ENCODE results near the gene FOXA1.

FOXA1 gene

GRCh38 chr14:37594238-37594970 lies 645 bp downstream of the FOXA1 start:
- H3K9me3 ChIP-seq (ENCODE audit: control insufficient read depth in 2 of 2, low read length in 2 of 2), result peaks cover 0 to 4% of the 10 kb centered on the region in 2 donors
- H3K36me3 ChIP-seq (ENCODE audit: control insufficient read depth in 2 of 2, insufficient read depth in 2 of 2, low read length in 2 of 2), result no peaks in the 10 kb centered on the region
- peaks cover 18% of the 10 kb centered on the region for H3K4me1 ChIP-seq (ENCODE audit: control insufficient read depth, insufficient read depth, low read length)
- H3K9ac ChIP-seq (ENCODE audit: low read length in 2 of 2), result no peak overlapping the region
- peak overlapping the region in 1 of 2 donors; percentile 61 for H3K4me3 ChIP-seq (ENCODE audit: low read length in 2 of 2)
- peaks cover 71 to 88% of the 10 kb centered on the region in 2 donors for H3K27me3 ChIP-seq (ENCODE audit: control insufficient read depth in 1 of 2, insufficient read depth in 2 of 2, low read length in 2 of 2)
- H3K27ac ChIP-seq (ENCODE audit: low read length), result no peak overlapping the region

GRCh38 chr14:37593511-37594237 lies 1.4 kb downstream of the FOXA1 start:
- H3K9ac ChIP-seq (ENCODE audit: low read length in 2 of 2), result no peak overlapping the region
- H3K4me1 ChIP-seq (ENCODE audit: control insufficient read depth, insufficient read depth, low read length), result peaks cover 18% of the 10 kb centered on the region
- peaks cover 0 to 4% of the 10 kb centered on the region in 2 donors for H3K9me3 ChIP-seq (ENCODE audit: control insufficient read depth in 2 of 2, low read length in 2 of 2)
- no peak overlapping the region for H3K27ac ChIP-seq (ENCODE audit: low read length)
- H3K27me3 ChIP-seq (ENCODE audit: control insufficient read depth in 1 of 2, insufficient read depth in 2 of 2, low read length in 2 of 2), result peaks cover 71 to 88% of the 10 kb centered on the region in 2 donors
- no peaks in the 10 kb centered on the region for H3K36me3 ChIP-seq (ENCODE audit: control insufficient read depth in 2 of 2, insufficient read depth in 2 of 2, low read length in 2 of 2)
- peak overlapping the region in 1 of 2 donors; percentile 61 for H3K4me3 ChIP-seq (ENCODE audit: low read length in 2 of 2)

GRCh38 chr14:37592482-37593408 lies 2.3 kb downstream of the FOXA1 start:
- Histone ChIP-seq H3K9ac (ENCODE audit: low read length in 2 of 2) (no peak overlapping the region), H3K36me3 (ENCODE audit: control insufficient read depth in 2 of 2, insufficient read depth in 2 of 2, low read length in 2 of 2) (no peaks in the 10 kb centered on the region), H3K27ac (ENCODE audit: low read length) (no peak overlapping the region), H3K27me3 (ENCODE audit: control insufficient read depth in 1 of 2, insufficient read depth in 2 of 2, low read length in 2 of 2) (peaks cover 71 to 88% of the 10 kb centered on the region in 2 donors), H3K4me3 (ENCODE audit: low read length in 2 of 2) (no peak overlapping the region), H3K4me1 (ENCODE audit: control insufficient read depth, insufficient read depth, low read length) (peaks cover 24% of the 10 kb centered on the region), H3K9me3 (ENCODE audit: control insufficient read depth in 2 of 2, low read length in 2 of 2) (peaks cover 0 to 4% of the 10 kb centered on the region in 2 donors)

GRCh38 chr14:37591941-37592481 lies 3.0 kb downstream of the FOXA1 start:
- Histone ChIP-seq H3K4me1 (ENCODE audit: control insufficient read depth, insufficient read depth, low read length) (peaks cover 22% of the 10 kb centered on the region), H3K27me3 (ENCODE audit: control insufficient read depth in 1 of 2, insufficient read depth in 2 of 2, low read length in 2 of 2) (peaks cover 65 to 88% of the 10 kb centered on the region in 2 donors), H3K4me3 (ENCODE audit: low read length in 2 of 2) (no peak overlapping the region), H3K27ac (ENCODE audit: low read length) (no peak overlapping the region), H3K9ac (ENCODE audit: low read length in 2 of 2) (no peak overlapping the region), H3K9me3 (ENCODE audit: control insufficient read depth in 2 of 2, low read length in 2 of 2) (peaks cover 0 to 4% of the 10 kb centered on the region in 2 donors), H3K36me3 (ENCODE audit: control insufficient read depth in 2 of 2, insufficient read depth in 2 of 2, low read length in 2 of 2) (no peaks in the 10 kb centered on the region)

GRCh38 chr14:37591311-37591940 lies 3.6 kb downstream of the FOXA1 start:
- H3K27ac ChIP-seq (ENCODE audit: low read length), result no peak overlapping the region
- peaks cover 60 to 88% of the 10 kb centered on the region in 2 donors for H3K27me3 ChIP-seq (ENCODE audit: control insufficient read depth in 1 of 2, insufficient read depth in 2 of 2, low read length in 2 of 2)
- H3K4me3 ChIP-seq (ENCODE audit: low read length in 2 of 2), result no peak overlapping the region
- H3K36me3 ChIP-seq (ENCODE audit: control insufficient read depth in 2 of 2, insufficient read depth in 2 of 2, low read length in 2 of 2), result no peaks in the 10 kb centered on the region
- H3K4me1 ChIP-seq (ENCODE audit: control insufficient read depth, insufficient read depth, low read length), result peaks cover 22% of the 10 kb centered on the region
- peaks cover 0 to 4% of the 10 kb centered on the region in 2 donors for H3K9me3 ChIP-seq (ENCODE audit: control insufficient read depth in 2 of 2, low read length in 2 of 2)
- no peak overlapping the region for H3K9ac ChIP-seq (ENCODE audit: low read length in 2 of 2)

GRCh38 chr14:37590428-37591139 lies 4.5 kb downstream of the FOXA1 start:
- Histone ChIP-seq H3K9ac (ENCODE audit: low read length in 2 of 2) (no peak overlapping the region), H3K27ac (ENCODE audit: low read length) (no peak overlapping the region), H3K9me3 (ENCODE audit: control insufficient read depth in 2 of 2, low read length in 2 of 2) (peaks cover 0 to 4% of the 10 kb centered on the region in 2 donors), H3K36me3 (ENCODE audit: control insufficient read depth in 2 of 2, insufficient read depth in 2 of 2, low read length in 2 of 2) (no peaks in the 10 kb centered on the region), H3K27me3 (ENCODE audit: control insufficient read depth in 1 of 2, insufficient read depth in 2 of 2, low read length in 2 of 2) (peaks cover 61 to 88% of the 10 kb centered on the region in 2 donors), H3K4me1 (ENCODE audit: control insufficient read depth, insufficient read depth, low read length) (peaks cover 19% of the 10 kb centered on the region), H3K4me3 (ENCODE audit: low read length in 2 of 2) (no peak overlapping the region)

GRCh38 chr14:37589715-37590427 lies 5.2 kb downstream of the FOXA1 start:
- peaks cover 16% of the 10 kb centered on the region for H3K4me1 ChIP-seq (ENCODE audit: control insufficient read depth, insufficient read depth, low read length)
- no peak overlapping the region for H3K9ac ChIP-seq (ENCODE audit: low read length in 2 of 2)
- H3K27me3 ChIP-seq (ENCODE audit: control insufficient read depth in 1 of 2, insufficient read depth in 2 of 2, low read length in 2 of 2), result peaks cover 66 to 92% of the 10 kb centered on the region in 2 donors
- no peaks in the 10 kb centered on the region for H3K36me3 ChIP-seq (ENCODE audit: control insufficient read depth in 2 of 2, insufficient read depth in 2 of 2, low read length in 2 of 2)
- no peak overlapping the region for H3K4me3 ChIP-seq (ENCODE audit: low read length in 2 of 2)
- peaks cover 0 to 4% of the 10 kb centered on the region in 2 donors for H3K9me3 ChIP-seq (ENCODE audit: control insufficient read depth in 2 of 2, low read length in 2 of 2)
- no peak overlapping the region for H3K27ac ChIP-seq (ENCODE audit: low read length)

GRCh38 chr14:37588956-37589714 lies 5.9 kb downstream of the FOXA1 start:
- H3K9ac ChIP-seq (ENCODE audit: low read length in 2 of 2), result no peak overlapping the region
- no peaks in the 10 kb centered on the region for H3K36me3 ChIP-seq (ENCODE audit: control insufficient read depth in 2 of 2, insufficient read depth in 2 of 2, low read length in 2 of 2)
- H3K9me3 ChIP-seq (ENCODE audit: control insufficient read depth in 2 of 2, low read length in 2 of 2), result peaks cover 0 to 4% of the 10 kb centered on the region in 2 donors
- no peak overlapping the region for H3K4me3 ChIP-seq (ENCODE audit: low read length in 2 of 2)
- H3K27ac ChIP-seq (ENCODE audit: low read length), result no peak overlapping the region
- H3K27me3 ChIP-seq (ENCODE audit: control insufficient read depth in 1 of 2, insufficient read depth in 2 of 2, low read length in 2 of 2), result peaks cover 71 to 95% of the 10 kb centered on the region in 2 donors
- peaks cover 15% of the 10 kb centered on the region for H3K4me1 ChIP-seq (ENCODE audit: control insufficient read depth, insufficient read depth, low read length)

- Histone ChIP-seq H3K9ac (ENCODE audit: low read length in 2 of 2) (no peak overlapping the region), H3K27me3 (ENCODE audit: control insufficient read depth in 1 of 2, insufficient read depth in 2 of 2, low read length in 2 of 2) (peaks cover 66 to 95% of the 10 kb centered on the region in 2 donors), H3K4me1 (ENCODE audit: control insufficient read depth, insufficient read depth, low read length) (peaks cover 16% of the 10 kb centered on the region), H3K9me3 (ENCODE audit: control insufficient read depth in 2 of 2, low read length in 2 of 2) (peaks cover 0 to 4% of the 10 kb centered on the region in 2 donors), H3K36me3 (ENCODE audit: control insufficient read depth in 2 of 2, insufficient read depth in 2 of 2, low read length in 2 of 2) (no peaks in the 10 kb centered on the region), H3K4me3 (ENCODE audit: low read length in 2 of 2) (peak overlapping the region in 1 of 2 donors; percentile 8), H3K27ac (ENCODE audit: low read length) (no peak overlapping the region)
Observed at GRCh38 chr14:37588667-37588955, 6.4 kb downstream of the FOXA1 start.

All from stomach smooth muscle (tissue), 2 donors.